Vagina (tissue), 2 donors: ENCODE measurements around the gene PSME2.

Source experiments
- POLR2A ChIP-seq, 2 donors: fragments of 450-650 bp; IDR thresholded peaks; one replicate each; pipeline ENCODE4 v1.6.1; 2017; ENCODE audit warnings: antibody characterized with exemption in 2 of 2, mild to moderate bottlenecking in 2 of 2, moderate library complexity in 2 of 2
- POLR2AphosphoS5 ChIP-seq, 2 donors: sonication (generic); formaldehyde crosslinking; IDR thresholded peaks; one replicate each; pipeline ENCODE4 v1.9.0; 2017; ENCODE audit warnings: antibody characterized with exemption in 2 of 2, mild to moderate bottlenecking in 2 of 2, low read depth in 1 of 2; ENCODE audit not compliant: insufficient read depth in 1 of 2
- TF ChIP-seq, protein P1 (sequence below), 3 experiments: fragments of 450-650 bp in 2 of 3; fragments of 200-600 bp in 1 of 3; sonication (generic) in 1 of 3; IDR thresholded peaks; one replicate each; pipeline ENCODE4 v1.5.1; 2017 to 2019; ENCODE audit warnings: antibody characterized with exemption in 3 of 3, mild to moderate bottlenecking in 2 of 3, moderate library complexity in 2 of 3

GRCh38 chr14:24138396-24139271 is 7.8 kb downstream of the PSME2 start:
- TF ChIP-seq POLR2AphosphoS5 (IDR thresholded peaks at IDR 0.05; ENCODE audit: insufficient read depth in 1 of 2, low read depth in 1 of 2) = no peak
- TF ChIP-seq, protein P1, sequence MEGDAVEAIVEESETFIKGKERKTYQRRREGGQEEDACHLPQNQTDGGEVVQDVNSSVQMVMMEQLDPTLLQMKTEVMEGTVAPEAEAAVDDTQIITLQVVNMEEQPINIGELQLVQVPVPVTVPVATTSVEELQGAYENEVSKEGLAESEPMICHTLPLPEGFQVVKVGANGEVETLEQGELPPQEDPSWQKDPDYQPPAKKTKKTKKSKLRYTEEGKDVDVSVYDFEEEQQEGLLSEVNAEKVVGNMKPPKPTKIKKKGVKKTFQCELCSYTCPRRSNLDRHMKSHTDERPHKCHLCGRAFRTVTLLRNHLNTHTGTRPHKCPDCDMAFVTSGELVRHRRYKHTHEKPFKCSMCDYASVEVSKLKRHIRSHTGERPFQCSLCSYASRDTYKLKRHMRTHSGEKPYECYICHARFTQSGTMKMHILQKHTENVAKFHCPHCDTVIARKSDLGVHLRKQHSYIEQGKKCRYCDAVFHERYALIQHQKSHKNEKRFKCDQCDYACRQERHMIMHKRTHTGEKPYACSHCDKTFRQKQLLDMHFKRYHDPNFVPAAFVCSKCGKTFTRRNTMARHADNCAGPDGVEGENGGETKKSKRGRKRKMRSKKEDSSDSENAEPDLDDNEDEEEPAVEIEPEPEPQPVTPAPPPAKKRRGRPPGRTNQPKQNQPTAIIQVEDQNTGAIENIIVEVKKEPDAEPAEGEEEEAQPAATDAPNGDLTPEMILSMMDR (IDR thresholded peaks at IDR 0.05) = no peak
- TF ChIP-seq POLR2A (IDR thresholded peaks at IDR 0.05) = no peak
